HepG2 (cell line): ENCODE results near the gene ANKRD55. TPM values are rescaled to one million over a fixed set of nuclear protein-coding genes. Genes with fewer than 3 reads are reported as not detected.

Experiments used
- ATAC-seq: fragments of 200-7000 bp; cut with Tn5 transposase; 3 replicates; pipeline ENCODE4 v1.9.1; 2020; ENCODE audit warnings: mild to moderate bottlenecking, moderate library complexity
- BruUV-seq: library from RNA; stranded (reverse); fragments of 400-500 nt; replicated peaks from 2 replicates; lab custom pipeline; 2021; lab: Mats Ljungman, UMichigan
- CTCF ChIA-PET: fragments of 300-600 bp; formaldehyde crosslinking; extraction: SDS; loops from one replicate; lab custom pipeline; 2021; ENCODE audit warnings: low total read pairs, inconsistent platforms, low intra/inter-chr PET ratio; lab: Yijun Ruan, JAX
- POLR2A ChIA-PET: fragments of 350-600 bp; sonication (Branson Sonifier 250); formaldehyde crosslinking; loops from one replicate; lab custom pipeline; 2020; ENCODE audit warnings: antibody characterized with exemption, inconsistent platforms; lab: Yijun Ruan, JAX
- DNase-seq: peaks from one replicate; pipeline ENCODE4 v3.0.0-alpha.2; 2015; ENCODE audit warnings: low spot score
- FAIRE-seq: peaks from 3 replicates; lab custom pipeline; 2011; peaks lifted over from hg19 to GRCh38; lab: Jason Lieb, UNC
- H2AFZ ChIP-seq: one replicate; pipeline ENCODE4 v1.6.1; 2011; ENCODE audit warnings: low read length, inconsistent platforms
- H3K27ac ChIP-seq: fragments of 300-600 bp; 3 replicates; pipeline ENCODE4 v1.8.0; 2011; ENCODE audit warnings: mixed run types, mild to moderate bottlenecking, mixed read lengths, low read length, inconsistent platforms; ENCODE audit not compliant: insufficient read depth; ENCODE audit errors: extremely low read length
- H3K27me3 ChIP-seq, 2 experiments: fragments of 200-600 bp in 1 of 2; 2 replicates in 1 of 2; 3 replicates in 1 of 2; pipeline versions ENCODE4 v1.6.0 to v1.8.0; 2011; ENCODE audit warnings: low read length in 2 of 2, mild to moderate bottlenecking in 2 of 2, moderate library complexity in 2 of 2, inconsistent platforms in 1 of 2; ENCODE audit not compliant: insufficient read depth in 2 of 2, control insufficient read depth in 1 of 2
- H3K36me3 ChIP-seq, 2 experiments: fragments of 200-600 bp in 1 of 2; replicated peaks in 1 of 2; 2 replicates in 1 of 2; 3 replicates in 1 of 2; pipeline versions ENCODE4 v1.5.1 to v1.8.0; 2011; ENCODE audit warnings: low read length in 2 of 2, inconsistent platforms in 1 of 2; ENCODE audit not compliant: insufficient read depth in 2 of 2, control insufficient read depth in 1 of 2
- H3K4me1 ChIP-seq: 2 replicates; pipeline ENCODE4 v1.5.1; 2012; ENCODE audit warnings: low read length, inconsistent platforms; ENCODE audit not compliant: insufficient read depth
- H3K4me2 ChIP-seq: 2 replicates; pipeline ENCODE4 v1.6.0; 2011; ENCODE audit warnings: low read depth, low read length, inconsistent platforms
- H3K4me3 ChIP-seq, 3 experiments: fragments of 200-600 bp in 1 of 3; sonication (generic), shearing (Covaris generic) in 1 of 3; replicated peaks in 1 of 3; 2 replicates each; pipeline ENCODE4 v1.5.1; 2011 to 2016; ENCODE audit warnings: low read length in 3 of 3, inconsistent platforms in 2 of 3, low read depth in 2 of 3, mild to moderate bottlenecking in 2 of 3, control low read depth in 1 of 3, mixed read lengths in 1 of 3; ENCODE audit not compliant: insufficient read depth in 1 of 3
- H3K79me2 ChIP-seq: one replicate; pipeline ENCODE4 v1.6.1; 2011; ENCODE audit warnings: low read length, inconsistent platforms; ENCODE audit not compliant: insufficient read depth
- H3K9ac ChIP-seq: 2 replicates; pipeline ENCODE4 v1.6.0; 2011; ENCODE audit warnings: mild to moderate bottlenecking, low read depth, low read length, inconsistent platforms; ENCODE audit not compliant: insufficient read depth
- H3K9me3 ChIP-seq: 2 replicates; pipeline ENCODE4 v1.5.1; 2012; ENCODE audit warnings: mild to moderate bottlenecking, low read length
- H4K20me1 ChIP-seq: 2 replicates; pipeline ENCODE4 v1.6.0; 2011; ENCODE audit warnings: inconsistent platforms, mild to moderate bottlenecking, low read length, moderate library complexity; ENCODE audit not compliant: insufficient read depth
- ARNTL ChIP-seq: sonication (generic); formaldehyde crosslinking; IDR thresholded peaks from 2 replicates; pipeline ENCODE4 v1.4.0; 2020; ENCODE audit warnings: mild to moderate bottlenecking, missing genetic modification reagents
- GTF2F1 ChIP-seq: fragments of 150-350 bp; IDR thresholded peaks from 2 replicates; pipeline ENCODE4 v1.6.1; 2014; ENCODE audit warnings: low read length
- HMGXB4 ChIP-seq, 2 experiments: sonication (generic) in 1 of 2; formaldehyde crosslinking in 1 of 2; IDR thresholded peaks; 2 replicates each; pipeline versions ENCODE4 v1.4.0 to v1.6.1; 2018 to 2020; ENCODE audit warnings: missing genetic modification reagents in 2 of 2, borderline replicate concordance in 1 of 2, low read depth in 1 of 2, mild to moderate bottlenecking in 1 of 2, missing biosample characterization in 1 of 2
- MEIS1 ChIP-seq: sonication (generic); formaldehyde crosslinking; IDR thresholded peaks from 2 replicates; pipeline ENCODE4 v1.9.0; 2021; ENCODE audit warnings: mild to moderate bottlenecking, missing genetic modification reagents, moderate library complexity, borderline replicate concordance
- TFDP1 ChIP-seq: IDR thresholded peaks from 2 replicates; pipeline ENCODE4 v1.6.1; 2016; ENCODE audit warnings: missing compliant biosample characterization, missing genetic modification reagents, borderline replicate concordance
- ZBTB21 ChIP-seq: sonication (generic); formaldehyde crosslinking; IDR thresholded peaks from 2 replicates; pipeline ENCODE4 v1.4.0; 2020; ENCODE audit warnings: missing genetic modification reagents
- ZNF232 ChIP-seq: sonication (generic); formaldehyde crosslinking; IDR thresholded peaks from 2 replicates; pipeline ENCODE4 v1.4.0; 2020; ENCODE audit warnings: missing genetic modification reagents, borderline replicate concordance
- ZNF691 ChIP-seq: sonication (generic); formaldehyde crosslinking; IDR thresholded peaks from 2 replicates; pipeline ENCODE4 v1.4.0; 2020; ENCODE audit warnings: missing genetic modification reagents, low read depth, mild to moderate bottlenecking, borderline replicate concordance
- WGBS: methylation state at CpG from one replicate; pipeline ENCODE4 v1.1.6; 2017; ENCODE audit warnings: low lambda C conversion rate; 5-methylcytosine and 5-hydroxymethylcytosine counted together
- in situ Hi-C: cut with HindIII; loops from 2 replicates; pipeline ENCODE4 v1.10.0; 2017; ENCODE audit warnings: low pct_unique_long_range_greater_than_20kb; ENCODE audit not compliant: extremely low pct_ligation_motif_present
- intact Hi-C: fragments of 100-400 bp; cut with micrococcal nuclease; formaldehyde crosslinking; loops from one replicate; pipeline ENCODE4 v1.10.0; 2022; ENCODE audit not compliant: unreplicated experiment
- polyA plus RNA-seq, 8 experiments: library from polyadenylated mRNA; depleted of rRNA in 3 of 8; stranded (reverse) in 7 of 8; unstranded in 1 of 8; fragments of >200 nt; fragmentation: Illumina TruSeq in 4 of 8; extraction: Trizol in 4 of 8; gene quantifications; 2 replicates each; pipeline versions ENCODE4 v1.2.1 to v1.2.3, GENCODE V29; 2011 to 2016; ENCODE audit warnings: low read depth in 4 of 8, missing spikeins in 1 of 8, mixed read lengths in 1 of 8; ENCODE audit not compliant: insufficient read depth in 1 of 8
- total RNA-seq, 5 experiments: library from RNA; depleted of rRNA; stranded (reverse); fragments of >200 nt; fragmentation: Illumina TruSeq; extraction: Trizol; gene quantifications; 2 replicates each; pipeline ENCODE4 v1.2.3, GENCODE V29; 2016; ENCODE audit warnings: low read depth in 1 of 5

ANKRD55 gene
- total and polyA plus RNA-seq, 2 of the 13 experiments (the other 11 are each of a cell fraction or from before 2014, with no cell fraction given): 0.11 to 0.28 TPM

DNA sequence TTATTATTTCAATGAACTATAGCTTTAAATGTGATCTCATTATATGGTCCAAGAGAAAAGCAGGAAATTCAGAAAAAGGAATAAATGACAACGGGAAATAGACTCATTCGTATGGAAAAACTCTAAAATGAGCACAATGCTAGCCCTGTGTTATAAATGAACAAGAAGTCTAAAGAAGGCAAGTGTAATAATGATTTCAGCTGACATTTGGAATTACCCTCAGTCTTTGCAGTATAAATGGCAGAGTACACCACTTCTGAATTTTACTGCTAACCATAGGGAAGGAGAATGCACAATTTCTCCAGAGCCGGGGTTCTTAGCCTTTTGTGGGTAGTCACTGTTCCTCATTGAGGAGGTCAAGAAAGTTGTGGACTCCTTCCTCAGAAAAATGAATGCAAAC lies 93.1 kb downstream of the ANKRD55 start:
- H4K20me1 ChIP-seq: no peaks in the 10 kb centered on the region
- intact Hi-C loops: no loop called here
- in situ Hi-C loops: no loop called here
- H3K9ac ChIP-seq: no peak overlapping the region
- no peaks in the 10 kb centered on the region for H3K36me3 ChIP-seq
- ATAC-seq (no peak), FAIRE-seq (no peak), DNase-seq (no peak)
- whole genome bisulfite sequencing: 96% methylated on average over 3 of the region's 3 CpGs
- no TSS peak for BruUV-seq
- peaks cover 45% of the 10 kb centered on the region for H3K4me1 ChIP-seq
- H3K27ac ChIP-seq: no peak overlapping the region
- no peaks in the 10 kb centered on the region; a peak in 1 of 5 replicates for H3K27me3 ChIP-seq
- POLR2A ChIA-PET: interaction anchor here (0.7 kb wide), 1 partner anchor 9 kb away, joined by 3 read pairs; no protein-coding TSS in a partner anchor
- no peak overlapping the region for H3K4me2 ChIP-seq
- no peaks in the 10 kb centered on the region for H3K79me2 ChIP-seq
- TF ChIP-seq ARNTL (CRISPR knock-in tag): no peak
- no peak for TF ChIP-seq ZNF232 (CRISPR knock-in tag)
- TF ChIP-seq TFDP1 (CRISPR knock-in tag): no peak
- no peak for TF ChIP-seq ZBTB21
- no peak for TF ChIP-seq ZNF691 (CRISPR knock-in tag)
- no peak for TF ChIP-seq MEIS1
- TF ChIP-seq GTF2F1: no peak
- TF ChIP-seq HMGXB4 (CRISPR knock-in tag; IDR thresholded peaks at IDR 0.05; ENCODE audit: borderline replicate concordance in 1 of 2, low read depth in 1 of 2): no peak
- H3K9me3 ChIP-seq: no peaks in the 10 kb centered on the region
- no peak overlapping the region for H3K4me3 ChIP-seq
- H2AFZ ChIP-seq: no peak overlapping the region
- CTCF ChIA-PET: no interaction called here
